ENCODE data around the gene CNNM2. TPM values are rescaled to one million over a fixed set of nuclear protein-coding genes. Genes with fewer than 3 reads are reported as not detected.

The CNNM2 gene
- total and polyA plus RNA-seq, 8 donors: 0.76 to 45.5 (median 6.3) TPM

DNA sequence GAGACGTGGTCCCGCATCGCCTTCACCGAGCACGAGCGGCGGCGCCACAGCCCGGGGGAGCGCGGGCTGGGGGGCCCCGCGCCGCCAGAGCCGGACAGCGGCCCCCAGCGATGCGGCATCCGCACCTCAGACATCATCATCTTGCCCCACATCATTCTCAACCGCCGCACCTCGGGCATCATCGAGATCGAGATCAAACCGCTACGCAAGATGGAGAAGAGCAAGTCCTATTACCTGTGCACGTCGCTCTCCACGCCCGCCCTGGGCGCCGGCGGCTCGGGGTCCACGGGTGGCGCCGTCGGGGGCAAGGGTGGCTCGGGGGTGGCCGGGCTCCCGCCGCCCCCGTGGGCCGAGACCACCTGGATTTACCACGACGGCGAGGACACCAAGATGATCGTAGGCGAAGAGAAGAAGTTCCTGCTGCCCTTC is 737 bp downstream of the CNNM2 start:
- Histone ChIP-seq H3K9me3 (no peaks in the 10 kb centered on the region), H3K27me3 (no peaks in the 10 kb centered on the region), H3K4me1 (peaks cover 35 to 65% (median 51%) of the 10 kb centered on the region in 4 donors), H3K36me3 (no peaks in the 10 kb centered on the region), H3K27ac (peak overlapping the region; percentile 82 to 96 (median 92)), H3K4me3 (peak overlapping the region; percentile 79 to 98 (median 88))
- 0 to 2% (median 1%) methylated on average over 26 to 49 of the region's 49 CpGs for WGBS, 5 donors
- intact Hi-C loops (cut with DNase I; ENCODE audit: low total_unique reads): loop anchor here (5.0 kb wide), 1 partner anchor 148 kb away; no protein-coding TSS in a partner anchor
- TF ChIP-seq CTCF (IDR thresholded peaks at IDR 0.05) (no peak), POLR2A (IDR thresholded peaks at IDR 0.05) (no peak), POLR2AphosphoS5 (IDR thresholded peaks at IDR 0.05) (no peak), EP300 (IDR thresholded peaks at IDR 0.05) (no peak)
- no peak for DNase-seq

GRCh38 chr10:102919246-102919959 is 1.3 kb downstream of the CNNM2 start:
- H3K9me3 ChIP-seq: no peaks in the 10 kb centered on the region
- H3K4me1 ChIP-seq: peaks cover 35 to 71% (median 53%) of the 10 kb centered on the region in 4 donors
- H3K27me3 ChIP-seq: no peaks in the 10 kb centered on the region
- peak overlapping the region; percentile 79 to 98 (median 88) for H3K4me3 ChIP-seq
- H3K36me3 ChIP-seq: no peaks in the 10 kb centered on the region
- 21 to 43% (median 27%) methylated on average over 33 to 47 of the region's 47 CpGs for WGBS, 5 donors
- DNase-seq: peak; percentile 40 to 78
- intact Hi-C loops (cut with DNase I; ENCODE audit: low total_unique reads): loop anchor here (5.0 kb wide), 1 partner anchor 148 kb away; no protein-coding TSS in a partner anchor
- no peak for TF ChIP-seq CTCF (IDR thresholded peaks at IDR 0.05)
- peak overlapping the region in 2 of 5 donors; percentile 88 to 95 for H3K27ac ChIP-seq

DNA sequence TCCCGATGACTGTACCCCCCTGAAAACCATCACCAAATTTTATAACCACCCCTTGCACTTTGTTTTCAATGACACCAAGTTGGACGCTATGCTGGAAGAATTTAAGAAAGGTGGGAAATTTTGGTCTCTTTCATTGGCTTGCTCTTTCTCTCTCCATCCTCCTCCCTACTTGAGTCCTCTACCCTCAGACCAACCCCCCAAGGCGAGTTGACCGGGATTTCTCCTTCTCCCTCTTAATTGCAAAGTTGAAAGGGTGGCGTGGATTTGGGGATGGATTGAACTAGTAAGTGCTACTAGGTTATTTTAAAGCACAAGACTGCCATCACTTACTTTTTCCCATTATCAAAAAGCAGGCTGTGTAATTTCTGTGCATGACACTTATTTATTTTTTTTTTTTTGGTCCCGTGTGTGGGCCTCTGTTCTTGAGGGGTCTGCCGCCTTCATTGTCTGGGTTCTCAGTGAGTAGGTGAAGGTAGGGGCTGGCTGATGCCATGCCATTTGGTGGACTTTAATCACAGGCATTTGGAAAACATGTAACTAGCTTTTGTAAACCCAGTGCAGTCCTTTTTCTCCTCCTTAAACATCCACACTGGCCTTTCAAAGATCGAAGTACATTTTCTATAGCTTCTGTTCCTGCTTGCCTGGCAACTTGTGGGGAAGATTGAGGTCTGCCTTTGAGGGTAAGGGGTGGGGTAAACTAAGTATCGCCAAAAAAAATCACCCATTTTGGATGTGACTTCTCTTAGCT is 2.1 kb downstream of the CNNM2 start:
- no peaks in the 10 kb centered on the region for H3K36me3 ChIP-seq
- intact Hi-C loops (cut with DNase I; ENCODE audit: low total_unique reads): loop anchor here (5.0 kb wide), 1 partner anchor 147 kb away; no protein-coding TSS in a partner anchor
- 45 to 50% (median 49%) methylated on average over 9 of the region's 9 CpGs for WGBS, 5 donors
- DNase-seq: no peak
- peaks cover 35 to 72% (median 53%) of the 10 kb centered on the region in 4 donors for H3K4me1 ChIP-seq
- no peaks in the 10 kb centered on the region for H3K9me3 ChIP-seq
- H3K27ac ChIP-seq: no peak overlapping the region
- H3K4me3 ChIP-seq: peak overlapping the region; percentile 79 to 98 (median 88)
- no peaks in the 10 kb centered on the region for H3K27me3 ChIP-seq
- TF ChIP-seq CTCF (IDR thresholded peaks at IDR 0.05) (no peak), POLR2A (IDR thresholded peaks at IDR 0.05) (no peak), POLR2AphosphoS5 (IDR thresholded peaks at IDR 0.05) (no peak), EP300 (IDR thresholded peaks at IDR 0.05) (no peak)

- intact Hi-C loops (cut with DNase I; ENCODE audit: low total_unique reads): no loop called here
- no peak overlapping the region for H3K4me3 ChIP-seq
- no peaks in the 10 kb centered on the region for H3K9me3 ChIP-seq
- H3K4me1 ChIP-seq: peaks cover 29 to 56% (median 44%) of the 10 kb centered on the region in 4 donors
- peaks cover 0 to 14% (median 10%) of the 10 kb centered on the region in 4 donors for H3K36me3 ChIP-seq
- H3K27me3 ChIP-seq: no peaks in the 10 kb centered on the region
- no peak for TF ChIP-seq POLR2A (IDR thresholded peaks at IDR 0.05)
- no peak for TF ChIP-seq CTCF (IDR thresholded peaks at IDR 0.05)
- TF ChIP-seq EP300 (IDR thresholded peaks at IDR 0.05): no peak
- no peak for TF ChIP-seq POLR2AphosphoS5 (IDR thresholded peaks at IDR 0.05)
- DNase-seq: no peak
- no peak overlapping the region for H3K27ac ChIP-seq
These were observed 5.5 kb downstream of the CNNM2 start for GRCh38 chr10:102923601-102924000.
